A172 (cell line): ENCODE data around the gene SLC45A3. TPM values are rescaled to one million over a fixed set of nuclear protein-coding genes. Genes with fewer than 3 reads are reported as not detected.
"Not testable (repeated sequence)": the region's sequence is repeated elsewhere in the genome, so short reads cannot be mapped to it uniquely, and the experiment has no call there.

Source experiments
- DNase-seq: peaks from one replicate; pipeline ENCODE4 v3.0.0-alpha.2; 2015; ENCODE audit warnings: low spot score
- total RNA-seq: library from RNA; depleted of rRNA; stranded (reverse); fragments of >200 nt; shearing (Covaris generic); gene quantifications from 2 replicates; pipeline ENCODE4 v1.2.3, GENCODE V29; 2014; rRNA removed

Gene SLC45A3
- total RNA-seq = 11.1 and 13.0 TPM in 2 replicates

GRCh38 chr1:205680073-205680851 lies at the start of gene SLC45A3:
SLC45A3 (minus strand) TSS chr1:205680509; CDS start chr1:205664656, 15,853 bp downstream.
- DNase-seq = no peak

- DNase-seq = no peak
These were observed 46.4 kb upstream of the SLC45A3 start for GRCh38 chr1:205726619-205727125.

- DNase-seq = no peak
These were observed 45.2 kb upstream of the SLC45A3 start for GRCh38 chr1:205725514-205725913.

- DNase-seq = not testable (repeated sequence)
These were observed 40.4 kb upstream of the SLC45A3 start for GRCh38 chr1:205720740-205721139.

- no peak for DNase-seq
These were observed 39.5 kb upstream of the SLC45A3 start for GRCh38 chr1:205719762-205720161.

- no peak for DNase-seq
These were observed 38.7 kb upstream of the SLC45A3 start for GRCh38 chr1:205719015-205719414.

- no peak for DNase-seq
These were observed 36.2 kb upstream of the SLC45A3 start for GRCh38 chr1:205716371-205717132.

- no peak for DNase-seq
These were observed 35.3 kb upstream of the SLC45A3 start for GRCh38 chr1:205715628-205716027.

GRCh38 chr1:205714906-205715246 lies 34.6 kb upstream of the SLC45A3 start:
- no peak for DNase-seq

GRCh38 chr1:205714190-205714905 lies 34.0 kb upstream of the SLC45A3 start:
- no peak for DNase-seq

GRCh38 chr1:205711105-205712048 lies 31.1 kb upstream of the SLC45A3 start:
- peak; percentile 86 for DNase-seq

GRCh38 chr1:205710201-205711062 lies 30.1 kb upstream of the SLC45A3 start:
- DNase-seq = no peak

- no peak for DNase-seq
These were observed 29.3 kb upstream of the SLC45A3 start for GRCh38 chr1:205709640-205710039.

GRCh38 chr1:205709059-205709398 lies 28.7 kb upstream of the SLC45A3 start:
- peak; percentile 52 for DNase-seq

- no peak for DNase-seq
These were observed 26.5 kb upstream of the SLC45A3 start for GRCh38 chr1:205706601-205707502.

- DNase-seq = no peak
These were observed 24.6 kb upstream of the SLC45A3 start for GRCh38 chr1:205704903-205705302.

- DNase-seq = no peak
These were observed 22.8 kb upstream of the SLC45A3 start for GRCh38 chr1:205703072-205703471.

GRCh38 chr1:205701891-205702290 lies 21.6 kb upstream of the SLC45A3 start:
- DNase-seq = no peak

GRCh38 chr1:205701420-205701819 lies 21.1 kb upstream of the SLC45A3 start:
- DNase-seq = no peak
